HEK293 (cell line): ENCODE results near the gene EVL.

Experiments used
- CTCF ChIA-PET: fragments of 350-600 bp; formaldehyde crosslinking; extraction: SDS; loops from one replicate; lab custom pipeline; 2021; ENCODE audit warnings: antibody characterized with exemption; lab: Yijun Ruan, JAX
- POLR2A ChIA-PET: fragments of 300-600 bp; formaldehyde crosslinking; extraction: SDS; loops from one replicate; lab custom pipeline; 2020; ENCODE audit warnings: antibody characterized with exemption, inconsistent platforms; lab: Yijun Ruan, JAX
- H3K27ac ChIP-seq: fragments of 200-500 bp; sonication (Bioruptor generic); 2 replicates; pipeline ENCODE4 v1.5.1; 2014; ENCODE audit warnings: low read depth, low read length, control low read depth, inconsistent platforms; ENCODE audit errors: extremely low read depth
- H3K36me3 ChIP-seq, 2 experiments: fragments of 200-500 bp in 1 of 2; sonication (Bioruptor generic) in 1 of 2; 1 replicate in 1 of 2; 2 replicates in 1 of 2; pipeline ENCODE4 v1.5.1; 2014 to 2017; ENCODE audit warnings: inconsistent platforms in 2 of 2, low read length in 2 of 2; ENCODE audit not compliant: control insufficient read depth in 2 of 2, insufficient read depth in 1 of 2
- H3K4me1 ChIP-seq: fragments of 200-500 bp; sonication (Bioruptor generic); 2 replicates; pipeline ENCODE4 v1.5.1; 2014; ENCODE audit warnings: mild to moderate bottlenecking, low read length, inconsistent platforms; ENCODE audit not compliant: control insufficient read depth, insufficient read depth
- H3K4me3 ChIP-seq: 2 replicates; pipeline ENCODE4 v1.5.1; 2011; ENCODE audit warnings: low read depth, mild to moderate bottlenecking, control low read depth, low read length, moderate library complexity
- H3K9me3 ChIP-seq: fragments of 200-500 bp; sonication (Bioruptor generic); 2 replicates; pipeline ENCODE4 v1.5.1; 2014; ENCODE audit warnings: low read depth, low read length, inconsistent platforms; ENCODE audit not compliant: control insufficient read depth, insufficient read depth
- HOXA7 ChIP-seq: sonication (generic); formaldehyde crosslinking; IDR thresholded peaks from 2 replicates; pipeline ENCODE4 v1.8.1; 2022; ENCODE audit warnings: missing genetic modification reagents, borderline replicate concordance
- KLF7 ChIP-seq: fragments of 450-650 bp; formaldehyde crosslinking; IDR thresholded peaks from 2 replicates; pipeline ENCODE4 v1.5.1; 2016; ENCODE audit warnings: missing biosample characterization, missing genetic modification characterization, borderline replicate concordance
- MEIS1 ChIP-seq: sonication (generic); formaldehyde crosslinking; IDR thresholded peaks from 2 replicates; pipeline ENCODE4 v1.8.1; 2022; ENCODE audit warnings: missing genetic modification reagents, mild to moderate bottlenecking, borderline replicate concordance
- SALL2 ChIP-seq: fragments of 450-650 bp; formaldehyde crosslinking; IDR thresholded peaks from 2 replicates; pipeline ENCODE4 v1.5.0; 2017; ENCODE audit warnings: missing biosample characterization, mild to moderate bottlenecking, missing genetic modification characterization, borderline replicate concordance
- SCRT1 ChIP-seq: fragments of 450-650 bp; formaldehyde crosslinking; IDR thresholded peaks from 2 replicates; pipeline ENCODE4 v1.5.1; 2016; ENCODE audit warnings: missing biosample characterization, missing genetic modification characterization, borderline replicate concordance
- SETDB1 ChIP-seq: IDR thresholded peaks from one replicate; pipeline ENCODE4 v1.6.1; 2017; ENCODE audit warnings: mild to moderate bottlenecking, low read length, moderate library complexity, mixed read lengths; ENCODE audit not compliant: insufficient read length
- ZFP3 ChIP-seq: fragments of 450-650 bp; formaldehyde crosslinking; IDR thresholded peaks from 2 replicates; pipeline ENCODE4 v1.5.1; 2016; ENCODE audit warnings: low read depth, missing biosample characterization, missing genetic modification characterization
- ZNF112 ChIP-seq: fragments of 450-650 bp; formaldehyde crosslinking; IDR thresholded peaks from 2 replicates; pipeline ENCODE4 v1.5.0; 2017; ENCODE audit warnings: missing biosample characterization, missing genetic modification characterization
- ZNF114 ChIP-seq: fragments of 450-650 bp; formaldehyde crosslinking; IDR thresholded peaks from 2 replicates; pipeline ENCODE4 v1.5.0; 2017; ENCODE audit warnings: missing biosample characterization, missing genetic modification characterization
- ZNF16 ChIP-seq: fragments of 450-650 bp; formaldehyde crosslinking; IDR thresholded peaks from 2 replicates; pipeline ENCODE4 v1.5.1; 2016; ENCODE audit warnings: low read depth, missing biosample characterization, missing genetic modification characterization
- ZNF169 ChIP-seq: fragments of 450-650 bp; formaldehyde crosslinking; IDR thresholded peaks from 2 replicates; pipeline ENCODE4 v1.5.1; 2016; ENCODE audit warnings: missing biosample characterization, missing genetic modification characterization
- ZNF214 ChIP-seq: fragments of 450-650 bp; formaldehyde crosslinking; IDR thresholded peaks from 2 replicates; pipeline ENCODE4 v1.5.1; 2017; ENCODE audit warnings: missing biosample characterization, mild to moderate bottlenecking, missing genetic modification characterization, borderline replicate concordance
- ZNF221 ChIP-seq: fragments of 450-650 bp; formaldehyde crosslinking; IDR thresholded peaks from 2 replicates; pipeline ENCODE4 v1.5.1; 2017; ENCODE audit warnings: missing biosample characterization, missing genetic modification characterization, borderline replicate concordance
- ZNF266 ChIP-seq: fragments of 450-650 bp; formaldehyde crosslinking; IDR thresholded peaks from 2 replicates; pipeline ENCODE4 v1.5.1; 2016; ENCODE audit warnings: missing biosample characterization, missing genetic modification characterization, low read depth
- ZNF354C ChIP-seq: fragments of 450-650 bp; formaldehyde crosslinking; IDR thresholded peaks from 2 replicates; pipeline ENCODE4 v1.5.1; 2016; ENCODE audit warnings: missing biosample characterization, missing genetic modification characterization, low read depth, borderline replicate concordance
- ZNF560 ChIP-seq: fragments of 450-650 bp; formaldehyde crosslinking; IDR thresholded peaks from 2 replicates; pipeline ENCODE4 v1.5.1; 2017; ENCODE audit warnings: missing biosample characterization, missing genetic modification characterization, borderline replicate concordance
- ZNF670 ChIP-seq: fragments of 450-650 bp; formaldehyde crosslinking; IDR thresholded peaks from 2 replicates; pipeline ENCODE4 v1.5.1; 2016; ENCODE audit warnings: missing biosample characterization, missing genetic modification characterization, low read depth
- ZNF747 ChIP-seq: fragments of 450-650 bp; formaldehyde crosslinking; IDR thresholded peaks from 2 replicates; pipeline ENCODE4 v1.5.1; 2016; ENCODE audit warnings: missing biosample characterization, missing genetic modification characterization
- ZSCAN30 ChIP-seq: fragments of 450-650 bp; IDR thresholded peaks from 2 replicates; pipeline ENCODE4 v1.5.1; 2018; ENCODE audit warnings: missing biosample characterization, mild to moderate bottlenecking, missing genetic modification characterization, moderate library complexity
- TF ChIP-seq, protein P1 (sequence below): fragments of 450-650 bp; IDR thresholded peaks from 2 replicates; pipeline ENCODE4 v1.5.1; 2018; ENCODE audit warnings: missing biosample characterization, mild to moderate bottlenecking, missing genetic modification characterization
- TF ChIP-seq, protein P2 (sequence below): fragments of 450-650 bp; formaldehyde crosslinking; optimal IDR thresholded peaks from 2 replicates; pipeline ENCODE3; 2016; ENCODE audit warnings: missing biosample characterization, mild to moderate bottlenecking, missing genetic modification characterization
- TF ChIP-seq, protein P3 (sequence below): fragments of 450-650 bp; formaldehyde crosslinking; IDR thresholded peaks from 2 replicates; pipeline ENCODE4 v1.5.1; 2017; ENCODE audit warnings: missing biosample characterization, missing genetic modification characterization
- TF ChIP-seq, protein P4 (sequence below): fragments of 450-650 bp; formaldehyde crosslinking; IDR thresholded peaks from 2 replicates; pipeline ENCODE4 v1.5.1; 2016; ENCODE audit warnings: missing biosample characterization, missing genetic modification characterization

The EVL gene

DNA sequence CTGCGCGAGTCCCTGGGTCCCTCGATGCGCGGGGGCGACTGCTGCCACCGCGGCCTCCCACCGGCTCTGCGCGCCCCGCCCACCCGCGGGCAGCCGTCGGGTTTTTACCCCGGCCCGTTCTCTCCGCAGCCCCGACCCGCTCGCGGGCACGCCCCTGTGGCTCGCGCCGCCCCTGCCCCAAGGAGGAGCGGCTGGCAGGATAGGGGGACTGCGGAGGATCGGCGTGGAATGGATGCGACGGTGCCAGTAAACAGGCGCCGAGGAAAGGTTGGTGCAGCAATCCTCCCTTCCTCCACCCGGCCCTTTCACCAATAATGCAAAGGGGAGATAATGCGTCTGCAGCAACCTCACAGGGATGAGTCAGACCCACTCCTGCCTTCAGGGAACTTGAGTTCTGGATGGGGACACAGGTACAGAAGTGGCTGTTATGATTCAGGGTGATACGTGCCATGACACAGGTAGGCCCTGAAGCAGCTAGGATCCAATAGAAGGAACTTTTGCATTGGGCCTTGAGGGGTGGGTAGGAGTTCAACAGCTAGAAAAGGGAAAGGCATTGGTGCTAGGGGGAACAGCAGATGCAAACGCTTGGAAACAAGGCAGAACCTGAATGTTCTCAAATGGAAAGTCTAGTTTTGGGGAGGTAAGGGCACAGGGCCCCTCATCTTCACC lies 94.8 kb downstream of the EVL start:
- 0 out of 2 replicates have a peak overlapping the region, but pooled peaks have one; percentile 4 for H3K27ac ChIP-seq
- H3K9me3 ChIP-seq: no peaks in the 10 kb centered on the region
- POLR2A ChIA-PET: interaction anchor here (0.6 kb wide), 1 partner anchor 143 kb away, joined by 3 read pairs; no protein-coding TSS in a partner anchor
- H3K36me3 ChIP-seq: no peaks in the 10 kb centered on the region
- CTCF ChIA-PET: no interaction called here
- 0 out of 2 replicates have a peak, but pooled peaks cover 2% of the 10 kb centered on the region for H3K4me1 ChIP-seq
- no peak for TF ChIP-seq MEIS1 (CRISPR knock-in tag)
- peak; percentile 99 for TF ChIP-seq ZFP3
- TF ChIP-seq ZNF169 (tag by site-specific recombination): 0 out of 2 replicates have a peak, but pooled peaks have one; percentile 38
- TF ChIP-seq, protein P1, sequence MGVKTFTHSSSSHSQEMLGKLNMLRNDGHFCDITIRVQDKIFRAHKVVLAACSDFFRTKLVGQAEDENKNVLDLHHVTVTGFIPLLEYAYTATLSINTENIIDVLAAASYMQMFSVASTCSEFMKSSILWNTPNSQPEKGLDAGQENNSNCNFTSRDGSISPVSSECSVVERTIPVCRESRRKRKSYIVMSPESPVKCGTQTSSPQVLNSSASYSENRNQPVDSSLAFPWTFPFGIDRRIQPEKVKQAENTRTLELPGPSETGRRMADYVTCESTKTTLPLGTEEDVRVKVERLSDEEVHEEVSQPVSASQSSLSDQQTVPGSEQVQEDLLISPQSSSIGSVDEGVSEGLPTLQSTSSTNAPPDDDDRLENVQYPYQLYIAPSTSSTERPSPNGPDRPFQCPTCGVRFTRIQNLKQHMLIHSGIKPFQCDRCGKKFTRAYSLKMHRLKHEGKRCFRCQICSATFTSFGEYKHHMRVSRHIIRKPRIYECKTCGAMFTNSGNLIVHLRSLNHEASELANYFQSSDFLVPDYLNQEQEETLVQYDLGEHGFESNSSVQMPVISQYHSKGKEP (tag by site-specific recombination): peak; percentile 53; the same call in 1 of the 2 replicates
- H3K4me3 ChIP-seq: peak overlapping the region; percentile 31

DNA sequence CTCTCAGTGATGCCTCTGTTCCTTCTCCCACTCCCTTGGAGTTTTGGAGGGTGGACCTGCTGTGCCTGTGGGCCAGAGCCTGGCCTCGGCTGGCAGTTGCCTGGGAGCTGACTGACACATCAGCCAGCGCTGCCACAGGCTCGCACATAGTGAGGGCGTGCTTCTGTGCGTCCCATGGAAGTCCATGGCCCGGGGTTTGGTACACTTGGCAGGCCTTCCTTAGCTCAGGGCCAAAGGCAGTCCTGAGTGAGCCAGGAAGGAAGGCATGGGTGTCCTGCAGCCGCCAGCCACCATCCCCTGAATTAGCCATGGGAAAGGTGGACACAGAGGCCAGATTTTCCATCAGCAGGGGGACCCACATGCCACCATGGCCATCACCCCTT lies 95.3 kb downstream of the EVL start:
- Histone ChIP-seq H3K4me1 (0 out of 2 replicates have a peak, but pooled peaks cover 2% of the 10 kb centered on the region), H3K36me3 (no peaks in the 10 kb centered on the region), H3K4me3 (no peak overlapping the region), H3K9me3 (no peaks in the 10 kb centered on the region), H3K27ac (no peak overlapping the region)
- TF ChIP-seq, protein P2, sequence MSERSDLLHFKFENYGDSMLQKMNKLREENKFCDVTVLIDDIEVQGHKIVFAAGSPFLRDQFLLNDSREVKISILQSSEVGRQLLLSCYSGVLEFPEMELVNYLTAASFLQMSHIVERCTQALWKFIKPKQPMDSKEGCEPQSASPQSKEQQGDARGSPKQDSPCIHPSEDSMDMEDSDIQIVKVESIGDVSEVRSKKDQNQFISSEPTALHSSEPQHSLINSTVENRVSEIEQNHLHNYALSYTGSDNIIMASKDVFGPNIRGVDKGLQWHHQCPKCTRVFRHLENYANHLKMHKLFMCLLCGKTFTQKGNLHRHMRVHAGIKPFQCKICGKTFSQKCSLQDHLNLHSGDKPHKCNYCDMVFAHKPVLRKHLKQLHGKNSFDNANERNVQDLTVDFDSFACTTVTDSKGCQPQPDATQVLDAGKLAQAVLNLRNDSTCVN: no peak
- TF ChIP-seq SALL2 (no peak), ZNF221 (tag by site-specific recombination) (no peak), KLF7 (no peak), ZNF112 (tag by site-specific recombination) (no peak), SCRT1 (no peak), ZNF560 (no peak), MEIS1 (CRISPR knock-in tag) (no peak), ZNF16 (tag by site-specific recombination) (no peak), ZNF214 (tag by site-specific recombination) (no peak), ZNF266 (tag by site-specific recombination) (no peak), ZNF747 (tag by site-specific recombination) (no peak), ZNF114 (tag by site-specific recombination) (no peak), SETDB1 (no peak), HOXA7 (no peak), ZNF670 (tag by site-specific recombination) (no peak), ZNF354C (tag by site-specific recombination) (no peak), ZSCAN30 (tag by site-specific recombination) (no peak)
- TF ChIP-seq, protein P3, sequence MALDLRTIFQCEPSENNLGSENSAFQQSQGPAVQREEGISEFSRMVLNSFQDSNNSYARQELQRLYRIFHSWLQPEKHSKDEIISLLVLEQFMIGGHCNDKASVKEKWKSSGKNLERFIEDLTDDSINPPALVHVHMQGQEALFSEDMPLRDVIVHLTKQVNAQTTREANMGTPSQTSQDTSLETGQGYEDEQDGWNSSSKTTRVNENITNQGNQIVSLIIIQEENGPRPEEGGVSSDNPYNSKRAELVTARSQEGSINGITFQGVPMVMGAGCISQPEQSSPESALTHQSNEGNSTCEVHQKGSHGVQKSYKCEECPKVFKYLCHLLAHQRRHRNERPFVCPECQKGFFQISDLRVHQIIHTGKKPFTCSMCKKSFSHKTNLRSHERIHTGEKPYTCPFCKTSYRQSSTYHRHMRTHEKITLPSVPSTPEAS (tag by site-specific recombination): no peak
- TF ChIP-seq, protein P4, sequence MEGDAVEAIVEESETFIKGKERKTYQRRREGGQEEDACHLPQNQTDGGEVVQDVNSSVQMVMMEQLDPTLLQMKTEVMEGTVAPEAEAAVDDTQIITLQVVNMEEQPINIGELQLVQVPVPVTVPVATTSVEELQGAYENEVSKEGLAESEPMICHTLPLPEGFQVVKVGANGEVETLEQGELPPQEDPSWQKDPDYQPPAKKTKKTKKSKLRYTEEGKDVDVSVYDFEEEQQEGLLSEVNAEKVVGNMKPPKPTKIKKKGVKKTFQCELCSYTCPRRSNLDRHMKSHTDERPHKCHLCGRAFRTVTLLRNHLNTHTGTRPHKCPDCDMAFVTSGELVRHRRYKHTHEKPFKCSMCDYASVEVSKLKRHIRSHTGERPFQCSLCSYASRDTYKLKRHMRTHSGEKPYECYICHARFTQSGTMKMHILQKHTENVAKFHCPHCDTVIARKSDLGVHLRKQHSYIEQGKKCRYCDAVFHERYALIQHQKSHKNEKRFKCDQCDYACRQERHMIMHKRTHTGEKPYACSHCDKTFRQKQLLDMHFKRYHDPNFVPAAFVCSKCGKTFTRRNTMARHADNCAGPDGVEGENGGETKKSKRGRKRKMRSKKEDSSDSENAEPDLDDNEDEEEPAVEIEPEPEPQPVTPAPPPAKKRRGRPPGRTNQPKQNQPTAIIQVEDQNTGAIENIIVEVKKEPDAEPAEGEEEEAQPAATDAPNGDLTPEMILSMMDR (tag by site-specific recombination): no peak
- POLR2A ChIA-PET: no interaction called here
- CTCF ChIA-PET: no interaction called here
